Osteoblast (primary cell): Measurements from ENCODE around the gene HMCN1. TPM values are rescaled to one million over a fixed set of nuclear protein-coding genes. Genes with fewer than 3 reads are reported as not detected.
"Not testable (repeated sequence)": the region's sequence is repeated elsewhere in the genome, so short reads cannot be mapped to it uniquely, and the experiment has no call there.

Experiments
- DNase-seq: peaks from one replicate; pipeline ENCODE4 v3.0.0; 2011; ENCODE audit warnings: low spot score, mixed read lengths; ENCODE audit not compliant: insufficient read length; ENCODE audit errors: missing footprints
- H2AFZ ChIP-seq: 2 replicates; pipeline ENCODE4 v1.6.0; 2011; ENCODE audit warnings: mild to moderate bottlenecking, low read length
- H3K27ac ChIP-seq: 2 replicates; pipeline ENCODE4 v1.5.1; 2011; ENCODE audit warnings: mild to moderate bottlenecking, low read depth, low read length, moderate library complexity
- H3K27me3 ChIP-seq: 2 replicates; pipeline ENCODE4 v1.6.0; 2012; ENCODE audit warnings: mild to moderate bottlenecking, control low read depth, inconsistent platforms, low read length, moderate library complexity; ENCODE audit not compliant: insufficient read depth
- H3K36me3 ChIP-seq: 2 replicates; pipeline ENCODE4 v1.5.1; 2011; ENCODE audit warnings: mild to moderate bottlenecking, low read length, control low read depth, moderate library complexity; ENCODE audit not compliant: insufficient read depth
- H3K4me1 ChIP-seq: 2 replicates; pipeline ENCODE4 v1.5.1; 2011; ENCODE audit warnings: mild to moderate bottlenecking, low read length, control low read depth, moderate library complexity; ENCODE audit not compliant: insufficient read depth
- H3K4me2 ChIP-seq: 2 replicates; pipeline ENCODE4 v1.6.0; 2011; ENCODE audit warnings: mild to moderate bottlenecking, low read length; ENCODE audit not compliant: insufficient read depth
- H3K4me3 ChIP-seq: fragments of 200-600 bp; sonication (generic); 3 replicates; pipeline ENCODE4 v1.5.1; 2012; ENCODE audit warnings: mild to moderate bottlenecking, low read length, inconsistent platforms; ENCODE audit not compliant: insufficient read depth
- H3K79me2 ChIP-seq: 2 replicates; pipeline ENCODE4 v1.6.0; 2012; ENCODE audit warnings: mild to moderate bottlenecking, low read length, control low read depth, inconsistent platforms; ENCODE audit not compliant: insufficient read depth
- H3K9me3 ChIP-seq: 2 replicates; pipeline ENCODE4 v1.5.1; 2011; ENCODE audit warnings: low read depth, low read length, control low read depth
- H4K20me1 ChIP-seq: 2 replicates; pipeline ENCODE4 v1.6.0; 2012; ENCODE audit warnings: mild to moderate bottlenecking, low read length, control low read depth; ENCODE audit not compliant: insufficient read depth
- total RNA-seq: library from RNA; depleted of rRNA; stranded (reverse); fragments of >200 nt; gene quantifications from 2 replicates; pipeline ENCODE4 v1.2.3, GENCODE V29; 2012
- TF ChIP-seq, protein P1 (sequence below): IDR thresholded peaks from 2 replicates; pipeline ENCODE4 v1.5.1; 2011; ENCODE audit warnings: mild to moderate bottlenecking, low read depth, low read length, moderate library complexity; ENCODE audit errors: extremely low read depth

The HMCN1 gene
- total RNA-seq, 1 donor: 178 TPM

DNA sequence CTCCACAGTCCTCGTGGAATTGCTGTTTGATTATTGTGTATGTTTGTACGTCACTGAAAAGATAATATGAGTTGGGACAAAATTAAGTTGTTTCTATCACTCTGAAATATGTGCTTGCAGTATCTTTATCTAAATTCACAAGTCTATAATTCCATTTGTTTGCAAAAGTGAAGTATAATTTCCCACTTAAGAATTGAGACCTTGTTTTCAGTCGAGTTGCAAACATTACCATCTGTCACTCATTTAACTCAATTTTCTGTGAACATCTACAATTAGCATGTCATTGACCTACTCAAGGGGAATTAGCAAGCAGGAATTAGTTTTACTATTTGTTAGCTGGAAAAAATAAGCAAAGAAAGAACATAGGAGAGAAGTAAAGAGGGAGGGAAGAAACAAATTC, 445.0 kb downstream of the HMCN1 start:
- Histone ChIP-seq H3K4me1 (peaks cover 28% of the 10 kb centered on the region), H3K79me2 (no peaks in the 10 kb centered on the region), H2AFZ (peak overlapping the region; percentile 88), H3K4me3 (peak overlapping the region; percentile 66), H3K4me2 (peak overlapping the region; percentile 83), H3K9me3 (no peaks in the 10 kb centered on the region), H3K36me3 (no peaks in the 10 kb centered on the region), H4K20me1 (no peaks in the 10 kb centered on the region), H3K27ac (peak overlapping the region; percentile 48), H3K27me3 (no peaks in the 10 kb centered on the region)
- TF ChIP-seq, protein P1, sequence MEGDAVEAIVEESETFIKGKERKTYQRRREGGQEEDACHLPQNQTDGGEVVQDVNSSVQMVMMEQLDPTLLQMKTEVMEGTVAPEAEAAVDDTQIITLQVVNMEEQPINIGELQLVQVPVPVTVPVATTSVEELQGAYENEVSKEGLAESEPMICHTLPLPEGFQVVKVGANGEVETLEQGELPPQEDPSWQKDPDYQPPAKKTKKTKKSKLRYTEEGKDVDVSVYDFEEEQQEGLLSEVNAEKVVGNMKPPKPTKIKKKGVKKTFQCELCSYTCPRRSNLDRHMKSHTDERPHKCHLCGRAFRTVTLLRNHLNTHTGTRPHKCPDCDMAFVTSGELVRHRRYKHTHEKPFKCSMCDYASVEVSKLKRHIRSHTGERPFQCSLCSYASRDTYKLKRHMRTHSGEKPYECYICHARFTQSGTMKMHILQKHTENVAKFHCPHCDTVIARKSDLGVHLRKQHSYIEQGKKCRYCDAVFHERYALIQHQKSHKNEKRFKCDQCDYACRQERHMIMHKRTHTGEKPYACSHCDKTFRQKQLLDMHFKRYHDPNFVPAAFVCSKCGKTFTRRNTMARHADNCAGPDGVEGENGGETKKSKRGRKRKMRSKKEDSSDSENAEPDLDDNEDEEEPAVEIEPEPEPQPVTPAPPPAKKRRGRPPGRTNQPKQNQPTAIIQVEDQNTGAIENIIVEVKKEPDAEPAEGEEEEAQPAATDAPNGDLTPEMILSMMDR: no peak
- peak; percentile 32 for DNase-seq

DNA sequence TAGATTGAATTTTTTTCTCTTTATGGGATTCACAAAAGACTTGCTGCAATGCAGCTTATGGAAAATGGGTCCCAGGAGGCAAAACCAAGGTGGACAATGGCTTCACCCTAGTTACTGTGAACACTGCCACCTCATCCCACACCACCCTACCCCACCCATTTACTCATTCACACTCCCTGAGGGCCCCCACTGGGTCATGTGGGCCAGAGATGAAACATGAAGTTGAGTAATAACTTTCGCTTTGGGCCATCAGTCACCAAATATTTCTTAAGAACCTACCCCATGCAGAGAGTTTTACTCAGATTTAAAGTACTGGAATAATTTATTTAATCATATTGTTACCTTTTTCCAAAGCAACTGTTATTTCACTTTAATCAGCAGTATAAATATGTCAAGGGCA, 449.0 kb downstream of the HMCN1 start:
- Histone ChIP-seq H3K4me3 (no peak overlapping the region), H3K79me2 (no peaks in the 10 kb centered on the region), H3K36me3 (no peaks in the 10 kb centered on the region), H3K4me2 (peak overlapping the region; percentile 70), H3K27me3 (no peaks in the 10 kb centered on the region), H2AFZ (no peak overlapping the region), H3K4me1 (peaks cover 55% of the 10 kb centered on the region), H3K9me3 (no peaks in the 10 kb centered on the region), H3K27ac (peak overlapping the region; percentile 81), H4K20me1 (no peaks in the 10 kb centered on the region)
- TF ChIP-seq, protein P1: no peak
- no peak for DNase-seq

DNA sequence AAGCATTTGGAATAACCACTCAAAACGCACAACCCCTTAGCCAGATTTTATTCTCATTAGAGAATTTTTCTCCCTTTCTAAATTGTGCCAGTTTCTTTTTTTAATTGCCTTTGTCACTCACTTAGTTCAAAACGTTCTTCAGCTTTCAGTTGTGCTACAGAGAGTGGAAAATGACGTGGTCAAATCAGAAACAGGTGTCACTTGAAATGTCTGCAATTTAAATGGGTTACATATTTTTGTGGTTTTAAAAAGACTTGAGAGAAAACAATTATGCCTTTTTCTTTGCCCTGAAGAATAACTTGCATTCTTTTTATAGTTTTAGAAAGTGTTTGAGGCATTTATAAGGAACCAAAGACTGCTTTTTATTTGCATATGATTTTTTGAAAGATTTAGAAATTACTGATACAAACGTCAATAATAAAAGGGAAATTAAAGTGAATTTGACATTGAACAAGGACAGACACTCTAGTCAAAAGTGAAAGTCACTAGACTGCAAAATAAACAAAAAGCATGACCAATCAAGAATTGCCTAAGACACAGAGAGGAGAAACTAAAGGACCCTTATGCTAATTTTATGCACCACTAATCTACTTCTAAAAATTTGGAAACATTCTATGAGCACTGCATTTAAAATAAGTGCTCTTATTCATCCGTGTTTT, 449.9 kb downstream of the HMCN1 start:
- Histone ChIP-seq H4K20me1 (no peaks in the 10 kb centered on the region), H3K4me2 (peak overlapping the region; percentile 70), H3K4me1 (peaks cover 63% of the 10 kb centered on the region), H3K36me3 (no peaks in the 10 kb centered on the region), H2AFZ (peak overlapping the region; percentile 11), H3K27ac (peak overlapping the region; percentile 81), H3K4me3 (peak overlapping the region; percentile 43), H3K79me2 (no peaks in the 10 kb centered on the region), H3K9me3 (no peaks in the 10 kb centered on the region), H3K27me3 (no peaks in the 10 kb centered on the region)
- no peak for DNase-seq
- TF ChIP-seq, protein P1: no peak

DNA sequence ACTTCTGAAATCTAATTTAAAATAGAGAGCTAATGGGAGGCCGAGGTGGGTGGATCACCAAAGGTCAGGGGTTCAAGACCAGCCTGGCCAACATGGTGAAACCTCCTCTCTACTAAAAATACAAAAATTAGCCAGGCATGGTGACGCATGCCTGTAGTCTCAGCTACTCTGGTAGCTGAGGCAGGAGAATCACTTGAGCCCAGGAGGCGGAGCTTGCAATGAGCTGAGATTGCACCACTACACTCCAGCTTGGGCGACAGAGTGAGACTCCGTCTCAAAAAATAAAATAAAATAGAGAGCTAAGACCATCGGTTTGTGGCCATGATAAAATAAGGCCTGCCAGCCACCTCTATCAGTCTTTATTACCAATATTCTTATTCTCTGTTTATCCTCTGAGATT, 452.1 kb downstream of the HMCN1 start:
- not testable (repeated sequence) for H4K20me1 ChIP-seq, DNase-seq, H3K4me3 ChIP-seq, H3K27me3 ChIP-seq, H2AFZ ChIP-seq, H3K79me2 ChIP-seq, H3K36me3 ChIP-seq, H3K9me3 ChIP-seq, H3K4me2 ChIP-seq
- Histone ChIP-seq H3K27ac (peak overlapping the region; percentile 93), H3K4me1 (peaks cover 64% of the 10 kb centered on the region)
